Measurements from ENCODE around the gene BCDIN3D.

Gene BCDIN3D

DNA sequence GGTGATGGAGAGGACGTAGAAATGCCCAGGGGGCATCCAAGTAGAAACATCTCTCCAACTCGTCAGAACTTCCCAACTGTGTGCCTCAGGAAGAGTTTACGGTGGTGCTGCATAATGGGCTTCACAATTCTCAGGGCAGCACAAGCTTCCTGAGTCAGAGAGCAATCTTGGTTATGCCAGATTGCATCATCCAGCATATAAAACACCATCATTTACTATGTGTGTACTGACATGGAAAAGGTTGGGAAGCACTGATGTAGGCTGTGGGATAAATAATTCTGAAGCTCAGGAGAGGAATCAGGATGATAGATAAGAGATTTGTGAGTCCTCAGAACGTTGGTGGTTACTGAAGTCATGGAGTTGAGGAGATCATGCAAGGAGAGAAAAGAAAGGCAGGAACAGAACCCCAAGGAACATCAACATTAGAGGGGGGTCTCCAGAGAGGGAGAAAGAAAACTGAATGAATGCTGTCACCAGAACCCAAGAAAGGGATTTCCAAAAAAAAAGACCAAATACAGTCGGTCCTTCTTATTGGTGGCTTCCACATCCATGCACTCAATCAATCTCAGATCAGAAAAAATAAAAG, 10.0 kb downstream of the BCDIN3D start:
- TF ChIP-seq SIN3A (IDR thresholded peaks at IDR 0.05; ENCODE audit: borderline replicate concordance, insufficient read depth, low read length) (no peak), FOXP2 (optimal IDR thresholded peaks at IDR 0.05; ENCODE audit: borderline replicate concordance, extremely low read depth, extremely low read length, insufficient read depth) (no peak), TAF1 (IDR thresholded peaks at IDR 0.05; ENCODE audit: borderline replicate concordance, insufficient read depth, low read length) (no peak), REST (IDR thresholded peaks at IDR 0.05; ENCODE audit: insufficient read depth in 1 of 2, low read depth in 2 of 2, low read length in 2 of 2) (no peak), POLR2AphosphoS5 (IDR thresholded peaks at IDR 0.05; ENCODE audit: low read depth, low read length) (no peak)

DNA sequence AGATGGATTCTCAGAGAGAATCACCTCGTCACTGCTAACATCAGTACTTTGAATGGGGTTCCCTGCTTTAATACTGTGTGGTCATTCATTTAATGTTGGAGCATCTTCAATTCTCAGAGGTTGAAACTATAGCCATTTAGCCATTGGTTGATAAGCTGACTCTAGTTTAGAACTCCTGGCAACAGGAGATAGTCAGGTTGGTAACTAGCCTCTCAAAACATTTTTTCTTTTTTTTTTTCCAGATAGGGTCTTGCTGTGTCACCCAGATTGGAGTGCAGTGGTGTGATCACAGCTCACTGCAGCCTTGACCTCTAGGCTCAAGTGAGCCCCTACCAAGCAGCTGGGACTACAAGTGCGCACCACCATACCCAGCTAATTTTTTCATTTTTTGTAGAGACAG, 11.2 kb downstream of the BCDIN3D start:
- TF ChIP-seq REST (IDR thresholded peaks at IDR 0.05; ENCODE audit: insufficient read depth in 1 of 2, low read depth in 2 of 2, low read length in 2 of 2) (no peak), POLR2AphosphoS5 (IDR thresholded peaks at IDR 0.05; ENCODE audit: low read depth, low read length) (no peak), TAF1 (IDR thresholded peaks at IDR 0.05; ENCODE audit: borderline replicate concordance, insufficient read depth, low read length) (no peak), FOXP2 (optimal IDR thresholded peaks at IDR 0.05; ENCODE audit: borderline replicate concordance, extremely low read depth, extremely low read length, insufficient read depth) (no peak), SIN3A (IDR thresholded peaks at IDR 0.05; ENCODE audit: borderline replicate concordance, insufficient read depth, low read length) (no peak)

DNA sequence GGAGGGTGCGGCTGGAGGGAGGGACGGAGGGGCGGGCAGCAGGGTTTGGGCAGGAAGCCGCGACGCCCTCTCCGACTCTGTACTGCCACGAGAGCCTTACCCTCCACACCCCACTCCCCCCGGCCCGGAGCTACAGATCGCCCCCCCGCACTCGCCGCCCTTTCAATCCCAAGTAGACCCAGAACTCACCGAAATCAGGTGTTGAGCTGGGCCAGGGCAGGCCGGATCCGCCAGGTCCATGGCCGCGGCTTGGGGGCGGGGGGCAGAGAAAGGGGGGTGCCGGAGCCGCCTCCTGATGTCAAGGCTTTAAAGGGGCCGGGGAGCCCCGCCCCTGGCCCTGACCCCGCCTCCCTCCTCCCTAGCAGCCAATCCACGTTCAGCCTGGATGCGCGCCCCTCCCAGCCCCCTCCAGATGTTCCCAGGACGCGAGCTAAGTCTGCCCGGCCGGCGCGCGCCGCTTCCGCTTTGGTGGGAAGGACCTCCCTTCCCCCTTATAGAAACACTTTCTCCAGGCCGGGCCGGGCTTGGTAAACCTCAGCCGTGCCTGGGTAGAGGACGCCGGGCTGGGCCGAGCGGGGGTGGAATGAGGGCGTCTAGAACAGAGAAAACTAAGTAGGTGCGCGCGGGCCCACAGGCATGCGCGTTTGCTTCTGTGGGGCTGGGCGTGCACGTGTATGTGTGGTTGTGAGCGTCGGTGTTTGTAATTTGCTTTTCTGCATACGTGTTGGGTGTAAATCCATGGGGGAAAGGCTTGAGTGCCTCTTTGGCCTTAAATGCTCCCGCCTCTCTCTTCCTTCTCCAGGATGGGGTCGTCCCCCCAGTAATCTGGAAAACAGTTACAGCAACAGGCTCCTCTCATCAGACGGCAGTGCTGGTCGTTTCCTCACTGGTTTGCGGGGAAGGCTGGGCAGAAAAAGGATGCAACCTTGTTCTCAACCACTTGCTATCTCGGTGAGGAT, 14.5 kb downstream of the BCDIN3D start, which contains the start of gene NCKAP5L:
Gene NCKAP5L, minus strand, starts transcription at position 281 of the 959 bp plus-strand sequence. CDS start 24,369 bp downstream, outside the sequence.
- TF ChIP-seq POLR2AphosphoS5 (IDR thresholded peaks at IDR 0.05; ENCODE audit: low read depth, low read length) = peak; percentile 87
- TF ChIP-seq REST (IDR thresholded peaks at IDR 0.05; ENCODE audit: insufficient read depth in 1 of 2, low read depth in 2 of 2, low read length in 2 of 2) = no peak
- TF ChIP-seq SIN3A (IDR thresholded peaks at IDR 0.05; ENCODE audit: borderline replicate concordance, insufficient read depth, low read length) = peak; percentile 45; the same call in 1 of the 2 replicates
- no peak for TF ChIP-seq FOXP2 (optimal IDR thresholded peaks at IDR 0.05; ENCODE audit: borderline replicate concordance, extremely low read depth, extremely low read length, insufficient read depth)
- no peak for TF ChIP-seq TAF1 (IDR thresholded peaks at IDR 0.05; ENCODE audit: borderline replicate concordance, insufficient read depth, low read length)

DNA sequence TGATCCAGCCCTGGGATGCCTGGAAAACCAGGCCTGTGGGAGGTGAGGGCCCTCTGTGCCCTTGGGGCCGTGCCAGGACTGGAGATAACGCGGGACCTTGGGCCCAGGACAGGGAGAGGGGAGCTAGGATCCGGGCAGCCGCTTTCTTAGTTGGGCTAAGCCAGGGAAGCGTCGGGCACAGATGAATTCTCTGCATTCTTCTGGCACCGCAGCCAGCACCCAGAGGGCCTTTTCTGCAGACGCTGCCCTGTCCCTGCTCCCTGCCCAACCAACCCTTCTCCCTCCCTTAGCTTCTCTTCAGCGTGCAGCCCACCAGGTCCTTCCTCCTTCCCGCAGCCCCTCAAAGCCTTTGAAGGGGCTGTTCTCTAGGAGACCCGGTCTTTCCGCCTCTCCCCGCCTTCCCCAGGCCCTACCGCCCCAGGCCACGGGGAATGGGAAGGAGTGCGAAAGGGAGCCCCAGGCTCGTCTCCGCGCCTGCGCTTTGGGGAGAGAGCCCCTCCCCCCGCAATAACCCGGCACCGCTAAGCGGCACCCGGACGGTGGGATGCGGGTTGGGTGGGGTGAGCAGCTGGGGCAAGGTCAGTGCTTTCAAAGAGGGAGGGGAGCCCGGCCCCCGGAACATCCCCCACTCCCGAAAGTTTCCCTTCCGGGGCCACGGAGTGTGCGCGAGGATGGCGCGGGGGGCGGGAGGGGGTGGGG, 15.4 kb downstream of the BCDIN3D start:
- TF ChIP-seq POLR2AphosphoS5 (IDR thresholded peaks at IDR 0.05; ENCODE audit: low read depth, low read length) (no peak), SIN3A (IDR thresholded peaks at IDR 0.05; ENCODE audit: borderline replicate concordance, insufficient read depth, low read length) (0 out of 2 replicates have a peak, but pooled peaks have one; percentile 7)

- TF ChIP-seq POLR2AphosphoS5 (IDR thresholded peaks at IDR 0.05; ENCODE audit: low read depth, low read length) = no peak
- no peak for TF ChIP-seq FOXP2 (optimal IDR thresholded peaks at IDR 0.05; ENCODE audit: borderline replicate concordance, extremely low read depth, extremely low read length, insufficient read depth)
- TF ChIP-seq REST (IDR thresholded peaks at IDR 0.05; ENCODE audit: insufficient read depth in 1 of 2, low read depth in 2 of 2, low read length in 2 of 2) = no peak
- TF ChIP-seq TAF1 (IDR thresholded peaks at IDR 0.05; ENCODE audit: borderline replicate concordance, insufficient read depth, low read length) = no peak
- TF ChIP-seq SIN3A (IDR thresholded peaks at IDR 0.05; ENCODE audit: borderline replicate concordance, insufficient read depth, low read length) = no peak
Measured at GRCh38 chr12:49827051-49827400, 15.9 kb downstream of the BCDIN3D start.
